ENCODE data around the gene TTC22.
"Not testable (repeated sequence)": the region's sequence is repeated elsewhere in the genome, so short reads cannot be mapped to it uniquely, and the experiment has no call there.

TTC22 gene

GRCh38 chr1:54781023-54781723, 19.9 kb downstream of the TTC22 start:
- DNase-seq, result no peak

GRCh38 chr1:54777431-54777830, 23.7 kb downstream of the TTC22 start:
- DNase-seq, result no peak

- no peak for DNase-seq
These were observed 24.1 kb downstream of the TTC22 start for GRCh38 chr1:54777011-54777410.

GRCh38 chr1:54775828-54776721, 25.0 kb downstream of the TTC22 start:
- not testable (repeated sequence) for DNase-seq

GRCh38 chr1:54774820-54775498, 26.2 kb downstream of the TTC22 start:
- no peak for DNase-seq

GRCh38 chr1:54772951-54773350, 28.2 kb downstream of the TTC22 start:
- DNase-seq, result no peak

- no peak for DNase-seq
These were observed 33.0 kb downstream of the TTC22 start for GRCh38 chr1:54768093-54768492.

GRCh38 chr1:54767526-54767925, 33.6 kb downstream of the TTC22 start:
- no peak for DNase-seq

- no peak for DNase-seq
These were observed 34.4 kb downstream of the TTC22 start for GRCh38 chr1:54766726-54767125.

GRCh38 chr1:54764922-54765561, 36.1 kb downstream of the TTC22 start:
- DNase-seq, result no peak

- DNase-seq, result peak; percentile 93
These were observed 36.8 kb downstream of the TTC22 start, which contains the start of gene PARS2 for GRCh38 chr1:54764133-54764921. PARS2 (minus strand) TSS chr1:54764523; CDS start chr1:54759161, 5,362 bp downstream.

GRCh38 chr1:54763816-54764132, 37.3 kb downstream of the TTC22 start:
- DNase-seq, result peak; percentile 6

- DNase-seq, result no peak
These were observed 42.3 kb downstream of the TTC22 start for GRCh38 chr1:54758678-54759348.

GRCh38 chr1:54757833-54758232, 43.3 kb downstream of the TTC22 start:
- no peak for DNase-seq

GRCh38 chr1:54754486-54755285, 46.4 kb downstream of the TTC22 start:
- no peak for DNase-seq

GRCh38 chr1:54754045-54754444, 47.1 kb downstream of the TTC22 start:
- DNase-seq, result no peak

- no peak for DNase-seq
These were observed 49.7 kb downstream of the TTC22 start for GRCh38 chr1:54751426-54751825.

GRCh38 chr1:54750596-54750995, 50.5 kb downstream of the TTC22 start:
- no peak for DNase-seq

GRCh38 chr1:54748094-54748835, 52.9 kb downstream of the TTC22 start:
- DNase-seq, result no peak

- no peak for DNase-seq
These were observed 55.3 kb downstream of the TTC22 start for GRCh38 chr1:54745864-54746263.

Measured in activated T-cell treated with anti-CD3 and anti-CD28 coated beads for 4 hours (primary cell).